ENCODE data around the gene MFSD2A. TPM values are rescaled to one million over a fixed set of nuclear protein-coding genes. Genes with fewer than 3 reads are reported as not detected.
"Not testable (repeated sequence)": the region's sequence is repeated elsewhere in the genome, so short reads cannot be mapped to it uniquely, and the experiment has no call there.

Gene MFSD2A
- total RNA-seq, result 0.22 TPM
- long read RNA-seq, result 0 reads

DNA sequence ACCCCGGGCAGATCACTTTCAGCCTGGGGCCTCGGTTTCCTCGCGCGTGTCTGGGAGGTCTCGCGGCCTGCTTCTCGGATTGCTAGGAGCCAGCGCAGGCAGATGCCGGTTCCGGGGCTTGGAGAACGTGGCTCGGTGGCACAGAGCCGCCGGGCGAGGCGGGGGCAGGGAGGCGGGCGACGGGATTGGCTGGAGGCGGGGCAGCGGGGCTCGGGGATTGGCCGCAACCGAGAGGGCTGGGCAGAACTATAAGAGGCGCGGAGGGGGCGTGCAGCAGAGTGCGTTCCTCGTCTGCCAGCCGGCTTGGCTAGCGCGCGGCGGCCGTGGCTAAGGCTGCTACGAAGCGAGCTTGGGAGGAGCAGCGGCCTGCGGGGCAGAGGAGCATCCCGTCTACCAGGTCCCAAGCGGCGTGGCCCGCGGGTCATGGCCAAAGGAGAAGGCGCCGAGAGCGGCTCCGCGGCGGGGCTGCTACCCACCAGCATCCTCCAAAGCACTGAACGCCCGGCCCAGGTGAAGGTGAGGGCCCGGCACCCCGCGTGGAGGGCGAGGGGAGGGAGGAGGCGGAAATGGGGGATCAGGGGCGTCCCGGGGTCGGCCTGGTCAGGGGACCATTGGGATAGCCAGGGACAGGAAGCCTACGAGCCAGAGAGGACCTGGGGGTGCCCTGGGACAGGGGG lies at the start of gene MFSD2A:
Gene MFSD2A, plus strand, starts transcription at position 276 of the 677 bp plus-strand sequence. Its CDS starts 148 bp downstream, at position 424.
- no peak for TF ChIP-seq CTCF (IDR thresholded peaks at IDR 0.05; ENCODE audit: borderline replicate concordance)
- Histone ChIP-seq H3K36me3 (no peaks in the 10 kb centered on the region), H3K9me3 (replicated peaks) (no peaks in the 10 kb centered on the region), H3K27me3 (ENCODE audit: low read depth) (peaks cover 41% of the 10 kb centered on the region), H3K27ac (replicated peaks) (peak within 1 kb of the TSS; percentile 58), H3K4me3 (peak within 1 kb of the TSS; percentile 70), H3K4me1 (peaks cover 54% of the 10 kb centered on the region)
- intact Hi-C loops (cut with micrococcal nuclease), result no loop called here
- DNase-seq, result peak; percentile 93

GRCh38 chr1:39905172-39905571 lies 49.8 kb upstream of the MFSD2A start:
- no peak overlapping the region for H3K27ac ChIP-seq (replicated peaks)
- H3K9me3 ChIP-seq (replicated peaks), result peaks cover 13% of the 10 kb centered on the region
- intact Hi-C loops (cut with micrococcal nuclease), result no loop called here
- H3K4me3 ChIP-seq, result no peak overlapping the region
- no peak for DNase-seq
- no peak for TF ChIP-seq CTCF (IDR thresholded peaks at IDR 0.05; ENCODE audit: borderline replicate concordance)
- H3K36me3 ChIP-seq, result no peaks in the 10 kb centered on the region
- H3K27me3 ChIP-seq (ENCODE audit: low read depth), result peaks cover 72% of the 10 kb centered on the region
- peaks cover 20% of the 10 kb centered on the region for H3K4me1 ChIP-seq

GRCh38 chr1:39907528-39908453 lies 47.2 kb upstream of the MFSD2A start:
- no peaks in the 10 kb centered on the region for H3K4me1 ChIP-seq
- DNase-seq, result no peak
- intact Hi-C loops (cut with micrococcal nuclease), result no loop called here
- H3K27me3 ChIP-seq (ENCODE audit: low read depth), result peaks cover 65% of the 10 kb centered on the region
- H3K27ac ChIP-seq (replicated peaks), result no peak overlapping the region
- no peaks in the 10 kb centered on the region for H3K36me3 ChIP-seq
- TF ChIP-seq CTCF (IDR thresholded peaks at IDR 0.05; ENCODE audit: borderline replicate concordance), result no peak
- no peak overlapping the region for H3K4me3 ChIP-seq
- peaks cover 13% of the 10 kb centered on the region for H3K9me3 ChIP-seq (replicated peaks)

DNA sequence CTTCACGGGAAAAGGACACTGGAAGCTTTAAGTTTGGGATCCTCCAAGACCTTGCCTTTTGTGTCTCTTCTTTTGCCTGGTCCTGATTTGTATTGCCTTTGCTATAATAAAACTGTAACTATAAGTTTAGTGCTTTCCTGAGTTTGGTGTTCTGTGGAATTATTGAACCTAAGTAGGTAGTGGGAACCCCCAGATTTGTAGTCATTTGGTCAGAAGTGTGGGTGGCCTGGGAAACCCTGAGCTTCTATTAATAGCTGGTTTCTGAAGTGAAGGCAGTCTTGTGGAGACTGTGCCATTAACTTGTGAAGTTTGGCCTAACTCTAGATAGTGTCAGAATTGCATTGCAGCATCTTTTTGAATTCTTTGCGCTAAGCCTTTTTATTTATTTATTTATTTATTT lies 46.4 kb upstream of the MFSD2A start:
- Histone ChIP-seq H3K4me1 (no peaks in the 10 kb centered on the region), H3K4me3 (no peak overlapping the region), H3K27ac (replicated peaks) (no peak overlapping the region), H3K27me3 (ENCODE audit: low read depth) (peaks cover 57% of the 10 kb centered on the region), H3K36me3 (no peaks in the 10 kb centered on the region), H3K9me3 (replicated peaks) (peaks cover 13% of the 10 kb centered on the region)
- TF ChIP-seq CTCF (IDR thresholded peaks at IDR 0.05; ENCODE audit: borderline replicate concordance), result no peak
- DNase-seq, result no peak
- intact Hi-C loops (cut with micrococcal nuclease), result no loop called here

GRCh38 chr1:39910263-39910662 lies 44.7 kb upstream of the MFSD2A start:
- no peak for DNase-seq
- intact Hi-C loops (cut with micrococcal nuclease), result no loop called here
- Histone ChIP-seq H3K4me3 (no peak overlapping the region), H3K27me3 (ENCODE audit: low read depth) (peaks cover 41% of the 10 kb centered on the region), H3K27ac (replicated peaks) (no peak overlapping the region), H3K9me3 (replicated peaks) (peaks cover 13% of the 10 kb centered on the region), H3K36me3 (no peaks in the 10 kb centered on the region), H3K4me1 (no peaks in the 10 kb centered on the region)
- TF ChIP-seq CTCF (IDR thresholded peaks at IDR 0.05; ENCODE audit: borderline replicate concordance), result no peak

- DNase-seq; H3K4me3 ChIP-seq; intact Hi-C loops (cut with micrococcal nuclease); H3K36me3 ChIP-seq; H3K9me3 ChIP-seq (replicated peaks); H3K4me1 ChIP-seq; H3K27ac ChIP-seq (replicated peaks): not testable (repeated sequence)
- H3K27me3 ChIP-seq (ENCODE audit: low read depth), result peaks cover 45% of the 10 kb centered on the region
Observed at GRCh38 chr1:39913136-39913535, 41.8 kb upstream of the MFSD2A start.
